Measurements from ENCODE around the gene UBASH3A.
A peak's percentile ranks its signal among the peaks of the same experiment; 100 is the strongest.

The UBASH3A gene

DNA sequence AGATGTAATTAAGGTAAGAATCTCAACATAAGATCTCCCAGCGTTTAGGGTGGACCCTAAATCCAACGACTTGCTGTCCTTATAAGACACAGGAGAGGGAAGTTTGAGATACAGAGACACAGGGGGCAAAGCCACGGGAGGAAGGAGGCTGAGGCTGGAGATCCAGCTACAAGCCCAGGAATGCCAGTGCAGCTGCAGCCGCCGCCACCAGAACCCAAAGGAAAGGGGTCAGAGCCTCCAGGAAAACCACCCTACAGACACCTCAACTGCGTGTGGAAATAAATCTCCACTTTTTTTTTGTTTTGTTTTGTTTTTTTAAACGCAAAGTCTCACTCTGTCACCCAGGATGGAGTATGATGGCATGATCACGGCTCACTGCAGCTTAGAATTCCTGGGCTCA lies 25.3 kb upstream of the UBASH3A start:
- no peak for DNase-seq (ENCODE audit: low read depth)
- TF ChIP-seq, protein P1, sequence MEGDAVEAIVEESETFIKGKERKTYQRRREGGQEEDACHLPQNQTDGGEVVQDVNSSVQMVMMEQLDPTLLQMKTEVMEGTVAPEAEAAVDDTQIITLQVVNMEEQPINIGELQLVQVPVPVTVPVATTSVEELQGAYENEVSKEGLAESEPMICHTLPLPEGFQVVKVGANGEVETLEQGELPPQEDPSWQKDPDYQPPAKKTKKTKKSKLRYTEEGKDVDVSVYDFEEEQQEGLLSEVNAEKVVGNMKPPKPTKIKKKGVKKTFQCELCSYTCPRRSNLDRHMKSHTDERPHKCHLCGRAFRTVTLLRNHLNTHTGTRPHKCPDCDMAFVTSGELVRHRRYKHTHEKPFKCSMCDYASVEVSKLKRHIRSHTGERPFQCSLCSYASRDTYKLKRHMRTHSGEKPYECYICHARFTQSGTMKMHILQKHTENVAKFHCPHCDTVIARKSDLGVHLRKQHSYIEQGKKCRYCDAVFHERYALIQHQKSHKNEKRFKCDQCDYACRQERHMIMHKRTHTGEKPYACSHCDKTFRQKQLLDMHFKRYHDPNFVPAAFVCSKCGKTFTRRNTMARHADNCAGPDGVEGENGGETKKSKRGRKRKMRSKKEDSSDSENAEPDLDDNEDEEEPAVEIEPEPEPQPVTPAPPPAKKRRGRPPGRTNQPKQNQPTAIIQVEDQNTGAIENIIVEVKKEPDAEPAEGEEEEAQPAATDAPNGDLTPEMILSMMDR (IDR thresholded peaks at IDR 0.05; ENCODE audit: low read depth, low read length, missing control alignments), result no peak
- H3K4me3 ChIP-seq (ENCODE audit: low read depth, low read length), result no peak overlapping the region

DNA sequence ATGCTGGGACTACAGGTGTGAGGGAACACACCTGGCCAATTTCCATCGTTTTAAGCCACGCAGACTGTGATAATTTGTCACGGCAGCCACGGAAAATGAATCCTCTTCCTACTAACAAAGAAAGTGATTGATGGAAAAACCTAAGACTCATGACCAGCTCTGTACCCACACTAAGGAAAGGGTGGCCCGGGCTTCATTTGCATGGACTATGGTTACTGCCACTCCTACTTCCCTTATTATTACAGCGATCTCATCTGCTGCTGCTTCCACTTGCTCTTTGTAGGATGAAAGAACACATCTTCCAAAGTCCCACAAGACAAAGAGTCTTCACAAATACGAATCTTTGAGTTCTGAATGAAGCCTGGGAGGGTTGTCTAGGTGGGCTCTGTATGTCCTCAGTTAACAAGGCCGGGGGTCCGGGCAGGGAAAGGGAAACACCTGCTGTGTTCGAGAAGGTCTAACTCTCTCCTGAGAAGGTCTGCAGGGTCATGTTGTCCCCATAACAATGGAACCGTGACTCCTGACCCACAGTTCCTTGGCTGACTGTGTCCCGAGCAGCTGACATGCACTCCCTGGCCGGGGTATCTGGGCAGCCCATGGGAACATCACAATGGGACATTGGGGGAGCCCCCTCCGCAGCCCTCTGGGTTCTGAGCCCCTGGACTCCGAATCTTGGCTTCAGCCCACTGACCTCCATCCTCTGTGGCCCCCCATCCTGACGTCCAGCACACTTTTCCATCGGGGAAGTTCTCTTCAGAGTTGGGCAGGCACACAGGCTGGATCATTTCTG lies 24.1 kb upstream of the UBASH3A start:
- TF ChIP-seq, protein P1 (IDR thresholded peaks at IDR 0.05; ENCODE audit: low read depth, low read length, missing control alignments), result no peak
- H3K4me3 ChIP-seq (ENCODE audit: low read depth, low read length), result no peak overlapping the region
- DNase-seq (ENCODE audit: low read depth), result no peak

DNA sequence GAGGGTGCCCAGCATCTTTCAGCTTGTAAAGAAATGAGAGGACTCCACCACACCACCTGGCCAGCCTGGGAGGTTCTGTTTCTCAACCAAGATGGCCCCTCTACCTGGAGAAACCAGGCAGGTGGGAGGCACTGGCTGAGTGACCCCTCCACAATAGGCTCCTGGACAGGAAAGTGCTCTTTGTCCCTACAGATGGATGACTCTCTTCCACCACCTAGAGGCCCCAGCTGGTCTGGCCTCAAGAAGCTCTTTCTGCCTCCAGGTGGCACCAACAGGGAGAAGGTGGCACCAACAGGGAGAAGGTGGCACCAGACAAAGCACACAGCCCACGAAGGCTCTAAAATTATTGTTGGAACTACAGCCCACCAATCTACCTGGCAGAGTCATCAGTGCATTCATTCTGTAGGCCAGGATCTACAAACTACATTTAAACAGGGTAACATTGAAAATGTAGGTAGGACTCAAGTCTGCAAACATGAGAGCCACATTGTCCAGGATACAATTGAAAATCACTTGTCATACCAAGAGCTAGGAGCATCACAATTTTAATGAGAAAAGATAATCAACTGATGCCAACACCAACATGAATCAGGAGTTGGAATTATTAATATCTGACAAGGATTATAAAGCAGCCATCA lies 22.2 kb upstream of the UBASH3A start:
- TF ChIP-seq, protein P1 (IDR thresholded peaks at IDR 0.05; ENCODE audit: low read depth, low read length, missing control alignments), result peak; percentile 86
- DNase-seq (ENCODE audit: low read depth), result no peak
- no peak overlapping the region for H3K4me3 ChIP-seq (ENCODE audit: low read depth, low read length)

DNA sequence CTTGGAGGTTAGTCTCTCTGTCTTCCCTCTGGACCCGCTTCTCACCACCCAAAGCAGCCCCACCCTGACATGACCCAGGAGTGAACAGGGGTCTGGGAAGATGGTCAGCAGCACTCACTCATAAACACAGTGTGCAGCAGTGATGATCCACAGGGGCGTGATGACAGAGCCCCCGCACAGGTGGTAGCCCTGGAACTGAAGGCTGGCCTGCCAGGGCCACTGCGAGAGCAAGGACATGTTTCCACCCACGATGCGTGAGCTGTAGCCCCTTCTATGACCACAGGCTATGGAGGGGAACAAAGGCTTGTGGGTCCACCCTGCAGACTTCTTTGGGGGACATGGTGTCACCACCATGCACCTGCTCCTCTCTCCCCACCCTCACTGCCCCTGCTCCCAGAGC lies 20.8 kb upstream of the UBASH3A start:
- TF ChIP-seq, protein P1 (IDR thresholded peaks at IDR 0.05; ENCODE audit: low read depth, low read length, missing control alignments), result no peak
- DNase-seq (ENCODE audit: low read depth), result no peak

DNA sequence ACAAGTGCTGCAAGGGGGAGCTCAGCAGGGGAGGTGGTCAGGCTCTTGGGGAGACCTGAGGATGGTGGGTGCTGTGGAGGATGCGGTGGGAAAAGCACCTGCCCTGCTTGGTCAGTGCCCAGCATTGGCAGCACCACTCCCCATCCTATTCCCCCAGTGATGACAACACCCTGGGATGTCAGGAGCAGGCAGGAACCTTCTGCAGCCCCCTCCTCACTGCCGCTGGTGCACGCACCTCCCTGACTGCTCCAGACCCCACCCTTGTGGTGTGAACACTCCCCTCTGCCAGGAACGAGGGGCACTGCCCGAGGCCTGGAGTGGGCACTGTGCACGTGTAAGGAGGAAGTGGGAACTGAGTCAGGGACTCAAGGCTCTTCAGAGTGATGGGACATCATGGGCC lies 20.4 kb upstream of the UBASH3A start:
- TF ChIP-seq, protein P1 (IDR thresholded peaks at IDR 0.05; ENCODE audit: low read depth, low read length, missing control alignments), result no peak
- no peak overlapping the region for H3K4me3 ChIP-seq (ENCODE audit: low read depth, low read length)
- DNase-seq (ENCODE audit: low read depth), result no peak

More for the DNA sequence above, 20.8 kb upstream of the UBASH3A start:
- H3K4me3 ChIP-seq (ENCODE audit: low read depth, low read length), result no peak overlapping the region

DNA sequence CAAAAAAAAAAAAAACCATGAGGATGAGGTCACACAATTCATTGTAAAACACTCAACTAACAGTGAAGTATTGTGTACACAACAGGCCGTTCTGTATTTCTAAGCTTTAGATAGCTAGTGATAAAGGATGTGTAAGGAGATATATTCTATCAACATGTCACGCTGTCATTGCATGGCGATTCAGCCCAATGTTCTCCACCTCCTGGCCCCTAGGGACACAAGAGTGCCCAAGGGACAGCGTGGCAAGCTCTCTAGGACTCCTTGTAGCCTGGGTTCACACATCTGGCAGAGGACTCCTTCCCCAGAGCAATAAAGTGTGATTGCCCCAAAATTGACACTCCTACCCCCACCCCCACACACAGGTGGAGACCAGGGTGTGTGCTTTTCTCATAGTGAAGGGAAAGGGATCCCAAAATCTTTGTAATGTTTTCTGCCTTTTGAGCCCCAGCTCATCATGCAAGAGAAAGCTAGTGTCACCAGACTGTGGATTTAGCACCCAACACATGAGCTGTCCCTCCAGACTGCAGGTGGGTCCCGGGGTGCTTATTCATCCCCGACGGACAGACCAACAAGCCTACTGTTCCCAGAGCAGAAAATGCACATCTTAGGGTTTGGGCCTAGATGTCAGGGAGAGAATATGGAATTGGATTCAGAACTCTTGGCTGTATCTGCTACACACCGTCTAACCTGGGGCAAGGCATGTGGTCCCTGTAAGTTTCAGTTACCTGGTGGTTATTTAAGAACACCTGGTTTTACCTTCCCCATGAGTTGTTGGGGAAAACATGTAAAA lies 19.4 kb upstream of the UBASH3A start:
- no peak for DNase-seq (ENCODE audit: low read depth)

More for the DNA sequence above, 19.4 kb upstream of the UBASH3A start:
- TF ChIP-seq, protein P1 (IDR thresholded peaks at IDR 0.05; ENCODE audit: low read depth, low read length, missing control alignments), result no peak
- H3K4me3 ChIP-seq (ENCODE audit: low read depth, low read length), result no peak overlapping the region
